GM04504 (cell line): Measurements from ENCODE around the gene ZSCAN12.
"Not testable (repeated sequence)": the region's sequence is repeated elsewhere in the genome, so short reads cannot be mapped to it uniquely, and the experiment has no call there.

ENCODE experiments used
- DNase-seq: peaks from one replicate; pipeline ENCODE4 v3.0.0-alpha.2; 2012; ENCODE audit warnings: low read depth

ZSCAN12 gene

DNA sequence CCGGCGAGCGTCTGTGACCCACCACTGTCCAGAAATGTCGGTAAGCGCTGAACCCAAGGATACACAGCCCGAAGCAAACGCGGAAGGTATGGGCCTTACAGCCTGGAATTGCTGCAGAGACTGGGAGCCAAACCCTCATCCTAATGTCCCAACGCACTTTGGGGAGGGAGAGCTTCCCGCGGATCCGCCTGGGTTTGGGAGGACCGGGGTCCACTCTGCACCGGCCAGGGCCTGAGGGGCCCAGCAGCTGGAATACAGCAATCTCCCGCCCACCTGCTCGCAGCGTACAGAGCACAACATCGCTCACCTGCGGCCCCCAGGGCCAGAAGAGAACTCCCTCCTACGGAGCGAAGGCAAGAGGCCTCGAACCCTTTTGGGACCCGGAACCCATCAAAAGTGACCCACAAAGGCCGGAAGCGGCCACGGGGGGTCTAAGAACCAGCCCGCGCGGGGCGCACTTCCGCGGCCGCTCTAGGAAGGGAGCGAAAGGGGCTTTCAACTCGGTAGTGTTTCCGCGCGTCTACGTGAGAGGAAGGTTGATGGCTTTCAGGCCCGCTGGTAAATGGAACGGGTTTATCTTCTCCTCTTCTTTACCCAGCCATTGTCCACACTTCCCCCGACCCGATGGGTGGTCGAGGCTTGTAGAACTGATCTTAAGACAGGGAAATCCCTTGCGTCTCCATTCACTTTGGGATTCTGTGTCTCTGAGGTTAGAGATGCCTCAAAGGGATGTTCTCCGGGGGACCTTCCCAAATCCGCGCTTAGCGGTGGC is at the start of gene ZSCAN12:
TSS of gene ZSCAN12 (minus strand) at position 398 of the 772 bp plus-strand sequence. CDS start 1,342 bp downstream, outside the sequence.
- DNase-seq: peak; percentile 65

DNA sequence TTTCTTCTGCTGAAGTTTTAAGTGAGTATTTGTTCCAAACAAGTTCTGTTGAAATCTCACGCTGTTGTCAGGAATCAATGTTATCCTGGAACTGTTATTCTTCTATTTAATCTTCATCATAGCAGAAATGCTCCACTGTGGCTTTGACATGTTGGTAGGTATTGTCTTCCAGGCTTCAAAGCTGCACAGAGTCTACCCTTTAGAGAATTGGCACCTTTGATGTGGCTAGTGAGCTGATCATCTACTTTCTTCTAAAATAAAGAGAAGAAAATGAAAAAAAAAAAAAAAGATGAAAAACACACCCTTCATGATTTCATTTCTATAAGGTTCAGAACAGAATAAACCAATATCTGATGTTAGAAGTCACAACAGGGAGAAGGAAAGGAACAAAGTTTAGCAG is 49.5 kb upstream of the ZSCAN12 start:
- no peak for DNase-seq

DNA sequence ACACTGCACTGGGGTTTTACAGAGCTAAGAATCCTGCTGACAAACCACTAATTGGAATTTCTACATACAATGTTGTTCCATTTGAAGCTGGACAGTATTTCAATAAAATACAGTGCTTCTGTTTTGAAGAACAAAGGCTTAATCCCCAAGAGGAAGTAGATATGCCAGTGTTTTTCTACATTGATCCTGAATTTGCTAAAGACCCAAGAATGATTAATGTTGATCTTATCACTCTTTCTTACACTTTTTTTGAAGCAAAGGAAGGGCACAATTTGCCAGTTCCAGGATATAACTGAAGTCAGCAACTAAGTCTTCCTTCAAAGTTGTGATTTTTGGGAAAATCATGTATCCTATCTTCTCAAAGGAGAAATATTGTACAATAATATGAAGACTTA is 48.0 kb upstream of the ZSCAN12 start:
- not testable (repeated sequence) for DNase-seq

DNA sequence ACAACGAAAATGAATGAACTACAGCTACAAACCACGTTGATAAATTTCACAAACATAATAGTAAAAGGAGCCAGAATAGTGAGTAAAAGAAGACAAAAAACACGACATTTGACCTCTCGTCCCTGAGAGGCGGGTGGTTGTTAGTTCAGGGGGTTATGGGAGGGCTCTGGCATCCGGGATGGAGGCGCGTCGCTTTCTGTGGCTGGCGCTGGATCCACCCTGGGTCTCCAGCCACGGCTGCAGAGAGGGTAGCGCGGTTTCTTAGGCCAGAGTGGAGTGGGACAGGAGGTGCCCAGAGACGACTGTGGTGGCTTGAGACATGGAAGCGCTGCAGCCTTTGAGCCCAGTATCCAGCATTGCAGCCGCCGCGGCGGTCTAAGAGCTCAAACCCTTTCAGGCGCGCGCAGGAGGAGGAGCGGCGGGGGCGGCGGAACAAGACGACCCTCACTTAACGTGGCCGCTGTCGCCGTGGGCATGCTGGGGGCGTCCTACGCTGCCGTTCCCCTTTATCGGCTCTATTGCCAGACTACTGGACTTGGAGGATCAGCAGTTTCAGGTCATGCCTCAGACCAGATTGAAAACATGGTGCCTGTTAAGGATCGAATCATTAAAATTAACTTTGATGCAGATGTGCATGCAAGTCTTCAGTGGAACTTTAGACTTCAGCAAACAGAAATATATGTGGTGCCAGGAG is 47.4 kb upstream of the ZSCAN12 start:
- no peak for DNase-seq

DNA sequence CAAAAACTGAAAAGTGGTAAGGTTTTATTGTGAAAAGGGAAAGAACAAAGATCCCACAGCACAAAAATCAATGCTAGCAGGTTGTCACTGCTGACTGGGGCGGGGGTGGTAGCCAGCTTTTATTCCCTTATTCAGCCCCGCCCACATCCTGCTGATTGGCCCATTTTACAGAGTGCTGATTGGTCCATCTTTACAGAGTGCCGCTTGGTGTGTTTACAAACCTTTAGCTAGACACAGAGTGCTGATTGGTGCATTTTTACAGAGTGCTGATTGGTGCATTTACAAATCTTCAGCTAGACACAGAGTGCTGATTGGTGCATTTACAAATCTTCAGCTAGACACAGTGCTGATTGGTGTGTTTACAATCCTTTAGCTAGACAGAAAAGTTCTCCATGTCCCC is 45.2 kb upstream of the ZSCAN12 start:
- not testable (repeated sequence) for DNase-seq

DNA sequence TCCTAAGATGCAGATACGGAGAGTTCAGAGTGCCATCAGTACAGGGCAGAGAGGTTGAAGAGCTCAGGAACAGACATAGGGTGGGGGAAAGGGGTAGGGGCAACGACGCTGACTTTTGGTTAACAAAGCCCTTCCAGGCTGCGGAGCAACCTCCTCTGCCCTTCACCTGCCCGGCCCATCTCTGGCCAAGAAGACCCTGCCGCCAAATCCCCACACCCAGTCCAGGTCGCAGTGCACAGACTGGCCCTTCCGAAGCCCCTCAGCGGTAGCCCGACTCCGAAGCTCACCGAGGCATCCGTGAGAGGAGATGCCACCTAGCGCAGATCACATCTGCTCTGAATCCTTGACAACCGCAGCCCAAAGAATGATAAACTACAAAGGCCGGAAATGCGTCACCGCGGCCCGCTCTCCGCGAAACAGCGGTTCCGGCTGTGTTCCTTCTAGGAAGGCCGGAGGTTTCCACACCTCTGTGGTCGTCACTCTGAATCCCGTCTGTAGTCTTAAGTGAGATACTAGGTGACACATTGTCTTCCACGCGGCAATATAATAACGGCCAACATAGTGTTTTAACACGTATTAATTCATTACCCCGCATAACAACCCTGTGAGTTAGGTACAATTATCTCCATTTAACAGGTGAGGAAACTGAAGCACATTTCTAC is 43.7 kb upstream of the ZSCAN12 start, which contains the start of gene ZSCAN23:
TSS of gene ZSCAN23 (minus strand) at position 380 of the 662 bp plus-strand sequence. CDS start 7,225 bp downstream, outside the sequence.
- peak; percentile 56 for DNase-seq

DNA sequence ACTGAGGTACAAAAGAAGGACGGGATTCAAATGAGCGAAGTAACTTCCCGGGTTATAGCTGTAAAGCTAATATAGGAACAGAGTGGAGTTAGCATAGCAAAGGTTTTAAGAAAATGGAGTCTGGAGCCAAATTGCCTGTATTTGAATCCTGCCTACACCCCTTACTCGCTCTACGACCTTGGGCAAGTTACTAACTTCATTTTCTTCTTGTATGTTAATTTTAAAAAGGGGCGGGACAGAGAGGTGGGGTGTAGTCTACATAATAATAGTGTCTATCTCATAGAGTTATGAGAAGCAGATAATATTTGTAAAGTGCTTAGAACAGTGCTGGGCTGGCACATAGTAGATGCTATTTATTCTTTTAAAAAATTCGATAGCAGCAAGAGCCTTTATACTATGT is 43.0 kb upstream of the ZSCAN12 start:
- no peak for DNase-seq

DNA sequence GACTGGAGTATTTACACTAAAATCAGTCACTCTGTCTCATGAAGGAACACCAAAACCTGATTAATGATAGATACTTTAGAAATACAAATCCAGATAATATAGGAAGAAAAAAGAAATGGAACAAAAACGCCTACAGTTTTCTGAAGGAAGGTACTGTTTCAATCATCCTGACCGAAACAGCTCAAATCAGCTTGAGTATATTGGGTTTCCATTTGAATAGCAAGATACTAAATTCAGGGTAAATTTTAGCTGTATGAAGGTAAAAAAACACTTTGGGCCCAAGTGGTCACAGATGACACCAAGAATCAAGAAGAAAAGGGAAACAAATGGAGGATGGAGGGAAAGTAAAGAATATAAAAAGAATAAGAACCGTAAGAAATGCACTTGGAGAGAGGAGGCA is 36.9 kb upstream of the ZSCAN12 start:
- no peak for DNase-seq

DNA sequence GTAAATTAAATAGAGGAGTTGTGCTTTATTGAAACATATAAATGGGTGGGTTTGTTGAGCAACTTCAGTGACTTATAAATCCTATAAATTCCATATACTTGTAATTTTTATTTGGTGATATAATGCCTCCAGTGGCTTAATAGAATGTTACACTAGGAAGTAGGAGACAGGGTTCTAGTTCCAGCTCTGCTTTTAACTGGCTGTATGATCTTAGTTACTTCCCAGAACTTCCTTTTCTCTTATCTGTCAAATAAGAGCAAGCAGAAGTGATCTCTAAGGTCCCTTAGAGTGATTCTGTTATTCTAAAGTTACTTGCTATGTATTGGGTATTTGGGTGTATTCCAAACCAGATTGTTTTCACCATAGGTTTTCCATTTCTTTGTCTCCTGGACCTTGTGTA is 33.6 kb upstream of the ZSCAN12 start:
- DNase-seq: no peak

DNA sequence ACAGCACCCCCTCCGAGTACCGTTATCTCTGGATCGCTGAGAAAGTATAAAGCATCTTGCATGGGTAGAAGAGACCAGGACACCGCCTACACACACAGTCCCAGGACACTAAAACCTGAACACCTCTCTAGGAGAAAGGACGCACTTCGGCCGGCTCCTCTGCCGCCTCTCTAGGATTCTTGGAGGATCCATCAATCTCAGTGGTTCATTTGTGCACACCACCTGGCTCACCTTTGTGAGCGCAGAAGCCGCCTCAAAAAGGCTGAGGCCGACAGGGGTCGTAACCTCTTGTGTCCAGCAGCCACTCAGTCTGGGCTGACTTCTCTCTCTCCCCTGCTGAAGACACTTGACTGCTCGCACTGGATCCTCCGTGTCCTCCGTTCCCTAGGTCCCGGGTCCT is 30.2 kb upstream of the ZSCAN12 start:
- no peak for DNase-seq

DNA sequence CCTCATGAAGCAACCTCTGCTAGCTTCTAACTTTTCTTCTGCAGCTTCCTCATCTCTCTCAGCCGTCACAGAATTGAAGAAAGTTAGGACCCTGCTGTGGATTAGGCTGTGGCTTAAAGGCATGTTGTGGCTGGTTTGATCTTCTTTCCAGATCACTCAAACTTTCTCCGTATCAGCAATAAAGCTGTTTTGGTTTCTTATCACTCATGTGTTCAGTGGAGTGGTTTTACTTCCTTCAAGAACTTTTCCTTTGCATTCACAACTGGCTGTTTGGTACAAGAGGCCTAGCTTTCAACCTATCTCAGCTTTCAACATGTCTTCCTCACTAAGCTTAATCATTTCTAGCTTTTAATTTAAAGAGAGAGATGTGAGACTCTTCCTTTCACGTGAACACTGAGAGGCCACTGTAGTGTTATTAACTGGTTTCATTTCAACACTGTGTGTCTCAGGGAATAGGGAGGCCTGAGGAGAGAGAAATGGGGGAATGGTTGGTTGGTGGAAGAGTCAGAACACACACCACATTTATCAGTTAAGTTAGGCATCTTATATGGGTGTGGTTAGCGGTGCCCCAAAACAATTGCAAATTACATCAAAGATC is 26.5 kb upstream of the ZSCAN12 start:
- DNase-seq: no peak

DNA sequence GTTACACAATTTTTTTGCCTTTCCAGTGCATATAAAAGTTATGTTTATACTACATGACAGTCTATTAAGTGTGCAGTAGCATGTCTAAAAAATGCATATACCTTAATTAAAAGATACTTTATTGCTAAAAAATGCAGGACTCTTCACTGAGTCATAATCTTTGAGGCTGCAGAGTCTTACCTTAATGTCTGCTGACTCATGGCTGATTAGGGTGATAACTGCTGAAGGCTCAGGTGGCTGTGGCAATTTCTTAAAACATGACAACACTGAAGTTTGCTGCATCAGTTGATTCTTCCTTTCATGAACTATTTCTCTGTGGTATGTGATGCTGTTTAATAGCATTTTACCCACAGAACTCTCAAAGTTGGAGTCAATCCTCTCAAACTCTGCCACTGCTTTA is 24.6 kb upstream of the ZSCAN12 start:
- DNase-seq: no peak

DNA sequence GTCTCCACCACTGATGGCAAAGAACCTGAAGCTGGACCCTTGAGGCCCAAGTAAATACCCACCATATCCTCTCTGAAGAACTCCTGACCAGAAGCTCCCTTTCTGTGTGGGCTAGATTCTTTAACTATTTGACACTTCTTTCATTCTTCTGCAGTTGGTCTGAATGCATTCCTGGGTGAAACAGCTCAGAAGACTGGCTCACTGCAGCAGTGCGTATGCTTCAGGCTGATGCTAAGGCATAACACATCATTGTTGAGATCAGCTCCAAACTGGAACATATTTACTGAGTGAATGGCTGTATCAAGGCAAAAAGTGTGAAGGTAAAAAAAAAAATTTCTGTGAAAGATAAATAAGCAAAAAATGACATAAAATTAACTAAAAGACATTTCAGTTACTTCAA is 24.0 kb upstream of the ZSCAN12 start:
- no peak for DNase-seq

DNA sequence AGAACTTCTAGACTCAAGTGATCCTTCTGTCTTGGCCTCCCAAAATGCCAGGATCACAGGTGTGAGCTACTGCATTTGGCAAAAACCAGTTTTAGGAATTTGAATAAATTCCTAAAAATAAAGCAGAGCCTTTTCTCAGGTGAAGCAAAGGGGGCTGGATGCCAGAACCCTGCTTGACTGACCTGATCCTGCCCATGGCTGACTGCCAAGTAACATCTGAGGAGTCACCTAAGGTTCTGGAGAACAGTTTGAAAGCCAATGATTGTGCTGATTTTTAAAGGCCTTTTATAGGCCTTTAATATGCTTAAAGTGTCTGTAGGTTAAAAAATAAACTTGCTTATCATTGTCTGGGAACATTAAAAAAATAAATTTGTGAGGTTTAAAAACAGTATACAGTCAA is 14.1 kb upstream of the ZSCAN12 start:
- no peak for DNase-seq

DNA sequence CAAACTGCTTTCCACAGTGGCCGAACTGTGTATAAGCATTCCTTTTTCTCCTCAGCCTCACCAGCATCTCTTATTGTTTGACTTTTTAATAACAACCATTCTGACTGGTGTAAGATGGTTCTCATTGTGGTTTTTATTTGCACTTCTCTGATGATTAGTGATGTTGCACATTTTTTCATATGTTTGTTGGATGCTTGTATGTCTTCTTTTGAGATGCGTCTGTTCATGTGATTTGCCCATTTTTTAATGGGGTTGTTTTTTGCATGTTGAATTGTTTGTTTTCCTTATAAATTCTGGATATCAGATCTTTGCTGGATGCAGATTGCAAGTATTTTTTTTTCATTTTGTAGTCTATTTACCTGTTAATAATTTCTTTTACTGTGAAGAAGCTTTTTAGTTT is 11.2 kb upstream of the ZSCAN12 start:
- DNase-seq: no peak

DNA sequence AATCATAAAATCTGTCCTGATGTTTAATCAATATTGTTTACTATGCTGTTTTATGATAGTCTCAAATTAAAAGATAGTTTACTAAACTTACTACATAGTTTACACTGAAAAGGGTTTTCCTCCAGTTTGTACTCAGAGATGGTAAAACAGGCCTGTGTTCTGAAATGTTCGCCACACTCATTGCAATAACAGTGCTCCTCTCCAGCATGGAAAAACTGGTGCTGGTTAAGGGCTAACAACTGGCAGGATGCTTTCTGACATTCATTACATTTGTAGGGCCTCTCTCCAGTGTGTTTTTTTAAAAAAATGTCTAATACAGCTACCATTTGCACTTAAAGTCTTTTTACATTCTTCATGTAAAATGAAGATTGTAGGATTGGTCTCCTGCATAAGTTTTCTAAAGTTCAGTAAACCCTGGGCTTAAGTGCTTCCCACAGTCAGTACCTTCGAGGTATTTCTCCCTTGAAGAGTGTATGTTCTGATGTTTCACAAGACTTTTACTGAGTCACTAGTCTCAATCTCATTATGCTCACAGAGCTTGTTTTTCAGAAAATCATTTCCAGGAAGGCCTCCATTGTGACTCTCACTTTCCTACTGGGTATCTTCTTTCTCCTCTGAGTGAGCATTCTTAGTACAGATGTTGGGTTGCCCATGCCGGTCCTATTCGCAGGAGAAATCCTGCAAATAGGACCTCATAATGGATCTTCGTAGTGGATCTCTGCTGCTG is 8.7 kb upstream of the ZSCAN12 start:
- no peak for DNase-seq

DNA sequence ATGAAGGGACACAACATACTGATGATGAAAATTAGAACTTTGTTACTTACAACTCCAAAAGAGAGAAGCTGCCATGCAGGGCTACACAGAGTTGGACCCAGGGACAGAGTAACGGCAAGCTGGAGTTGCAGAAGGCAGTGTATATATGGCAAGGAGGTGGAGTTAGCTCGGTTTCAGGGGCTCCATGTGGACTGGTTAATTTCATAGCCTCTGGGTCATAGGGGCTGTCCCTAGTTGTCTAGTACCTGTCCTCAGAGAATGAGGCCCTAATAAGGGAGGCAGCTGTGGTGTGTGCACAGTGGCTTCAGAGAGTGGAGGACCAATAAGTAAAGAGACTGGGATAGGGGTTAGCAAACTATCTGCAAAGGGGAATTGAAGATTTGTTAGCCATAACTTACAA is 7.9 kb upstream of the ZSCAN12 start:
- DNase-seq: no peak

DNA sequence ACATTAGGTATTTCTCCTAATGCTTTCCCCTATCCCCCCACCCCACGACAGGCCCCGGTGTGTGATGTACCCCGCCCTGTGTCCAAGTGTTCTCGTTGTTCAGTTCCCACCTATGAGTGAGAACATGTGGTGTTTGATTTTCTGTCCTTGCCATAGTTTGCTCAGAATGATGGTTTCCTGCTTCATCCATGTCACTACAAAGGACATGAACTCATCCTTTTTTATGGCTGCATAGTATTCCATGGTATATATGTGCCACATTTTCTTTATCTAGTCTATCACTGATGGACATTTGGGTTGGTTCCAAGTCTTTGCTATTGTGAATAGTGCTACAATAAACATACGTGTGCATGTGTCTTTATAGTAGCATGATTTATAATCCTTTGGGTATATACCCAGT is 4.4 kb upstream of the ZSCAN12 start:
- DNase-seq: not testable (repeated sequence)

DNA sequence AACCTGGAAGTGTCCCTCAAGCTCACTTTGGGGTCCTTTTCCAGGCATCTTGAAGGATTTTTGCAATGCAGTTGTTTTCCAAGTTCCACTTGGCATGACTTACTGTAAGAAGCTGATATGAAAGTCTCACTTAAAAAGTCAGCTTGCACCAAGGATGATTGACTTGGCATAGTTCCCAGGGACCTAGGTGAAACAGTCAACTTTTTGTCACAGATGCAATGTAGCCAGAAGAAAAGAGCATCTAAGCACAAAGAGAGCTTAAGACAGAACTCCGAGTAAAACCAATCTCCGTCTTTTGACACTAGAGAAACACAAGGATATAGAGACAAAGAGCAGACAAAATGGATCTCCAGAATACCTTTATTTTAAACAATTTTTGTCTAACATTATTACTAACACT is 2.6 kb upstream of the ZSCAN12 start:
- no peak for DNase-seq

DNA sequence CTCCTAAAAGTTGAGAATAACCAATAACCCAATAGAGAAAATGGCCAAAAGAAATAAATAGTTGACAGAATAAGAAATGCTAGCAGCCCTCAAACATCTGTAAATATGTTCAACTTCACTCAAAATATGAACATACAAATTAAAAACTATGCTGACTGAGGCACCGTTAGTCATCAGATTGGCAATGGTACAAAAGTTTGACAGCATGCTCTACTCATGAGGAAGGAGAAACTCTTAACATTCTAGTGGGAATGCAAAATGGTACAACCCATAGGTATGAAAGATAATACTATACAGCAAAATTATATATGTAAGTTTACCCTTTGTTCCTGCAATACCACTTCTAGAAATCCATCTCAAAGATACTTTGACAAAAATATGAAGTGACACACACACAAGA is 1.6 kb upstream of the ZSCAN12 start:
- no peak for DNase-seq

DNA sequence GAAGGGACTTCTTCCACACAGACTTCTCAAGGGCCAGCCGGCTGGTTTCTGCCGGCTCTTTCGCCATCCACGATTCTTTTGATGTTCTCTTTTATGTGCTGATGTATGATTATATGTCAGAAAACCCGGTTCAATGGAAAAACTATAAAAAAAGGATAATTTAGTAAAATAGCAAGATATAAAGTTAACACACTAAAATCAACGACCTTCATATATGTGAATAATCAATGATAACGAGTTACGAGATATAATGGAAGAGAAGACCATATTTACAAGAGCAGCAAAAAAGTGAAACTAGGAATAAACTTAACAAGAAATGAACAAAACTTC is 540 bp upstream of the ZSCAN12 start:
- DNase-seq: no peak

DNA sequence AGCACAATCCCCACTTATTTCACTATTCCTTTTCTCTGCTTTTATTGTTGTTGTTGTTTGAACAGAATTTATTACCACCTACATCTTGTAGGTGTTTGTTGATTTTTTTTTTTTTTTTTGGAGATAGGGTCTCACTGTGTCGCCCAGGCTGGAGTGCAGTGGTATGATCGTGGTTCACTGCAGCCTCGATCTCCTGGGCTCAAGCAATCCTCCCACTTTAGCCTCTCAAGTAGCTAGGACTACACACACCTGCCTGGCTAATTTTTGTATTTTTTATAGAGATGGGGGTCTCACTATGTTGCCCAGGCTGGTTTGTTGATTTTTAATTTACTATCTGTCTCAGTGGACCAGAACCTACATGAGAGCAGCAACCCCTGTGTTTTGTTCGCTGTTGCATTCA is 3.6 kb downstream of the ZSCAN12 start:
- DNase-seq: no peak
